Vagina (tissue), 2 donors: ENCODE data around the gene SERPINB5. TPM values are rescaled to one million over a fixed set of nuclear protein-coding genes. Genes with fewer than 3 reads are reported as not detected.

Experiments
- DNase-seq, 2 donors: peaks; one replicate each; pipeline ENCODE4 v3.0.0-alpha.2; 2017; ENCODE audit errors: extremely low spot score in 2 of 2
- H3K27ac ChIP-seq: fragments of 200-600 bp; sonication (generic); one replicate; pipeline ENCODE4 v1.5.1; 2019
- H3K27me3 ChIP-seq: fragments of 200-600 bp; sonication (generic); one replicate; pipeline ENCODE4 v1.5.1; 2019
- H3K36me3 ChIP-seq, 2 donors: fragments of 200-600 bp; sonication (generic); one replicate each; pipeline ENCODE4 v1.5.1; 2017 to 2019
- H3K4me1 ChIP-seq: fragments of 200-600 bp; sonication (generic); one replicate; pipeline ENCODE4 v1.5.1; 2019
- H3K4me3 ChIP-seq, 2 donors: fragments of 200-600 bp; sonication (generic); 1 replicate in 1 of 2; 2 replicates in 1 of 2; pipeline ENCODE4 v1.5.1; 2016 to 2019
- H3K9me3 ChIP-seq: fragments of 200-600 bp; sonication (generic); one replicate; pipeline ENCODE4 v1.5.1; 2019
- POLR2A ChIP-seq, 2 donors: fragments of 450-650 bp; IDR thresholded peaks; one replicate each; pipeline ENCODE4 v1.6.1; 2017; ENCODE audit warnings: antibody characterized with exemption in 2 of 2, mild to moderate bottlenecking in 2 of 2, moderate library complexity in 2 of 2
- POLR2AphosphoS5 ChIP-seq, 2 donors: sonication (generic); formaldehyde crosslinking; IDR thresholded peaks; one replicate each; pipeline ENCODE4 v1.9.0; 2017; ENCODE audit warnings: antibody characterized with exemption in 2 of 2, mild to moderate bottlenecking in 2 of 2, low read depth in 1 of 2; ENCODE audit not compliant: insufficient read depth in 1 of 2
- intact Hi-C: fragments of 100-400 bp; cut with DNase I; formaldehyde crosslinking; loops from one replicate; pipeline ENCODE4 v1.15.1; 2023
- total RNA-seq: library from RNA; depleted of rRNA; stranded (reverse); fragments of >200 nt; gene quantifications from one replicate; pipeline ENCODE4 v1.2.3, GENCODE V29; 2016
- TF ChIP-seq, protein P1 (sequence below), 3 experiments: fragments of 450-650 bp in 2 of 3; fragments of 200-600 bp in 1 of 3; sonication (generic) in 1 of 3; IDR thresholded peaks; one replicate each; pipeline ENCODE4 v1.5.1; 2017 to 2019; ENCODE audit warnings: antibody characterized with exemption in 3 of 3, mild to moderate bottlenecking in 2 of 3, moderate library complexity in 2 of 3

The SERPINB5 gene
- total RNA-seq, 1 donor from 2014 or later, result 141 TPM

- Histone ChIP-seq H3K9me3 (no peaks in the 10 kb centered on the region), H3K27ac (no peak overlapping the region), H3K27me3 (no peaks in the 10 kb centered on the region), H3K4me3 (no peak overlapping the region), H3K4me1 (no peaks in the 10 kb centered on the region), H3K36me3 (no peaks in the 10 kb centered on the region)
- no peak for DNase-seq
- no peak for TF ChIP-seq POLR2AphosphoS5 (IDR thresholded peaks at IDR 0.05; ENCODE audit: insufficient read depth in 1 of 2, low read depth in 1 of 2)
- no peak for TF ChIP-seq POLR2A (IDR thresholded peaks at IDR 0.05)
- TF ChIP-seq, protein P1, sequence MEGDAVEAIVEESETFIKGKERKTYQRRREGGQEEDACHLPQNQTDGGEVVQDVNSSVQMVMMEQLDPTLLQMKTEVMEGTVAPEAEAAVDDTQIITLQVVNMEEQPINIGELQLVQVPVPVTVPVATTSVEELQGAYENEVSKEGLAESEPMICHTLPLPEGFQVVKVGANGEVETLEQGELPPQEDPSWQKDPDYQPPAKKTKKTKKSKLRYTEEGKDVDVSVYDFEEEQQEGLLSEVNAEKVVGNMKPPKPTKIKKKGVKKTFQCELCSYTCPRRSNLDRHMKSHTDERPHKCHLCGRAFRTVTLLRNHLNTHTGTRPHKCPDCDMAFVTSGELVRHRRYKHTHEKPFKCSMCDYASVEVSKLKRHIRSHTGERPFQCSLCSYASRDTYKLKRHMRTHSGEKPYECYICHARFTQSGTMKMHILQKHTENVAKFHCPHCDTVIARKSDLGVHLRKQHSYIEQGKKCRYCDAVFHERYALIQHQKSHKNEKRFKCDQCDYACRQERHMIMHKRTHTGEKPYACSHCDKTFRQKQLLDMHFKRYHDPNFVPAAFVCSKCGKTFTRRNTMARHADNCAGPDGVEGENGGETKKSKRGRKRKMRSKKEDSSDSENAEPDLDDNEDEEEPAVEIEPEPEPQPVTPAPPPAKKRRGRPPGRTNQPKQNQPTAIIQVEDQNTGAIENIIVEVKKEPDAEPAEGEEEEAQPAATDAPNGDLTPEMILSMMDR (IDR thresholded peaks at IDR 0.05), result no peak
- intact Hi-C loops, result no loop called here
Observed at GRCh38 chr18:63506336-63506646, 29.5 kb downstream of the SERPINB5 start.

- Histone ChIP-seq H3K4me3 (no peak overlapping the region), H3K4me1 (no peaks in the 10 kb centered on the region), H3K36me3 (no peaks in the 10 kb centered on the region), H3K9me3 (no peaks in the 10 kb centered on the region), H3K27ac (no peak overlapping the region), H3K27me3 (no peaks in the 10 kb centered on the region)
- intact Hi-C loops, result no loop called here
- DNase-seq, result no peak
- TF ChIP-seq POLR2A (IDR thresholded peaks at IDR 0.05) (no peak), POLR2AphosphoS5 (IDR thresholded peaks at IDR 0.05; ENCODE audit: insufficient read depth in 1 of 2, low read depth in 1 of 2) (no peak)
- TF ChIP-seq, protein P1 (IDR thresholded peaks at IDR 0.05), result no peak
Observed at GRCh38 chr18:63508596-63508995, 31.8 kb downstream of the SERPINB5 start.

- Histone ChIP-seq H3K4me1 (no peaks in the 10 kb centered on the region), H3K27me3 (no peaks in the 10 kb centered on the region), H3K4me3 (no peak overlapping the region), H3K9me3 (no peaks in the 10 kb centered on the region), H3K36me3 (no peaks in the 10 kb centered on the region), H3K27ac (no peak overlapping the region)
- no peak for TF ChIP-seq POLR2A (IDR thresholded peaks at IDR 0.05)
- peak in 1 of 2 donors; percentile 39 for TF ChIP-seq POLR2AphosphoS5 (IDR thresholded peaks at IDR 0.05; ENCODE audit: insufficient read depth in 1 of 2, low read depth in 1 of 2)
- TF ChIP-seq, protein P1 (IDR thresholded peaks at IDR 0.05), result no peak
- DNase-seq, result no peak
- intact Hi-C loops, result loop anchor here (10.0 kb wide), 1 partner anchor 334 kb away; no protein-coding TSS in a partner anchor
Observed at GRCh38 chr18:63511285-63511684, 34.5 kb downstream of the SERPINB5 start.

DNA sequence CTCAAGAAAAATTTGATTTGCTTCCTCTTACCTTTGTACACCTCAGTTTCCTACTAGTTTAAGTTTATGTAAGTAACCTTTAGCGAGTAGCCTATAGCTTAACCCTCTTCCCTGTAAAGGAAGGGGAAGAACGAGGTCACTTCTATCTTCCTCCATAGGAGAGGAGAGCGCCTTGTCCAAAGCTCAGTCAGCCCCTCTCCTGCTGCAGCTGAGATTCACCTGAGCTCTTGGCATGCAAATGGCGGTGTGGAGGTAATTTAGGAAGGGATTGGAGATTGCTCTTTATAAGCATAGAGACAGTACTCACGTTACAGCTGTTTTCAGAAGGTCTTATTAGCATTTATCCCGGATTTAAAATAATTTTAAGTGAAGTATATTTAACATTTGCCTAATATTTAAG is 37.6 kb downstream of the SERPINB5 start:
- no peaks in the 10 kb centered on the region for H3K9me3 ChIP-seq
- no peak overlapping the region for H3K27ac ChIP-seq
- no peaks in the 10 kb centered on the region for H3K36me3 ChIP-seq
- intact Hi-C loops, result loop anchor here (10.0 kb wide), 1 partner anchor 330 kb away; no protein-coding TSS in a partner anchor
- no peak for DNase-seq
- no peak overlapping the region for H3K4me3 ChIP-seq
- no peaks in the 10 kb centered on the region for H3K27me3 ChIP-seq
- no peaks in the 10 kb centered on the region for H3K4me1 ChIP-seq
- no peak for TF ChIP-seq POLR2AphosphoS5 (IDR thresholded peaks at IDR 0.05; ENCODE audit: insufficient read depth in 1 of 2, low read depth in 1 of 2)
- TF ChIP-seq, protein P1 (IDR thresholded peaks at IDR 0.05), result no peak
- no peak for TF ChIP-seq POLR2A (IDR thresholded peaks at IDR 0.05)

GRCh38 chr18:63514888-63515678 is 38.3 kb downstream of the SERPINB5 start:
- TF ChIP-seq, protein P1 (IDR thresholded peaks at IDR 0.05), result no peak
- TF ChIP-seq POLR2AphosphoS5 (IDR thresholded peaks at IDR 0.05; ENCODE audit: insufficient read depth in 1 of 2, low read depth in 1 of 2) (no peak), POLR2A (IDR thresholded peaks at IDR 0.05) (no peak)
- no peak for DNase-seq
- Histone ChIP-seq H3K27me3 (no peaks in the 10 kb centered on the region), H3K4me3 (no peak overlapping the region), H3K9me3 (no peaks in the 10 kb centered on the region), H3K4me1 (no peaks in the 10 kb centered on the region), H3K36me3 (no peaks in the 10 kb centered on the region), H3K27ac (no peak overlapping the region)
- intact Hi-C loops, result loop anchor here (10.0 kb wide), 1 partner anchor 330 kb away; no protein-coding TSS in a partner anchor
